Measurements from ENCODE around the gene NSG1. TPM values are rescaled to one million over a fixed set of nuclear protein-coding genes. Genes with fewer than 3 reads are reported as not detected.

Gene NSG1
- polyA plus RNA-seq, 2 of the 4 experiments (the other 2 are of a cell fraction): 0.26 to 0.34 TPM

DNA sequence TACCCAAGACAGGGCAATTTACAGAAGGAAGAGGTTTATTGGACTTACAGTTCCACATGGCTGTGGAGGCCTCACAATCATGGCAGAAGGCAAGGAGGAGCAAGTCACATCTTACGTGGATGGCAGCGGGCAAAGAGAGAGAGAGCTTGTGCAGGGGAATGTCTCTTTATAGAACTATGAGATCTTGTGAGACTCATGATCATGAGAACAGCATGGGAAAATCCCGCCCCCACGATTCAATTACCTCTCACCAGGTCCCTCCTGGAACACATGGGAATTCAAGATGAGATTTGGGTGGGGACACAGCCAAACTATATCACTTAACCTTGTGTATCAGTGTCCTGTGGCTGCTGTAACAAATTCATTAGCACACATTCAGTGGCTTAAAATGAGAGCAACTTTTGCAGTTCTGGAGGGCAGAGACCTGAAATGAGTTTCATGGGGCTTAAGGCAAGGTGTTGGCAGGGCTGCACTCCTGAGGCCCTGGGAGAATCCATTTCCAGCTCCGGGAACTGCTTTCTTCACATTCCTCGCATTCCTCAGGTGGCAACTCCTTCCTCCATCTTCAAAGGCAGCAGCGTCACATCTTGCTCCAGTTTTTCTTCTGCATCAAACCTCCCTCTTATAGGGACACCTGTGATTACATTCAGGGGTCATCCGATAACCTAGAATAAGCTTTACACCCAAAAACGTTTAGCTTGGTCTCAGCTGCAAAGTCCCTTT lies 22.3 kb upstream of the NSG1 start:
- no peak for DNase-seq (ENCODE audit: low read depth in 1 of 2, low spot score in 1 of 2)
- no peak for ATAC-seq
- FAIRE-seq: no peak
- TF ChIP-seq GATA3 (IDR thresholded peaks at IDR 0.05; ENCODE audit: borderline replicate concordance) (no peak), KDM1A (IDR thresholded peaks at IDR 0.05; ENCODE audit: low read depth) (no peak), POLR2AphosphoS2 (conservative IDR thresholded peaks at IDR 0.05; ENCODE audit: low read length) (no peak), RAD21 (conservative IDR thresholded peaks at IDR 0.05 in 1 of 2, IDR thresholded peaks at IDR 0.05 in 1 of 2) (no peak), HOXB5 (CRISPR knock-in tag; IDR thresholded peaks at IDR 0.05) (no peak), FOSB (CRISPR knock-in tag; IDR thresholded peaks at IDR 0.05) (no peak), CHD2 (IDR thresholded peaks at IDR 0.05; ENCODE audit: low read length, partially characterized antibody) (no peak), EHMT2 (IDR thresholded peaks at IDR 0.05; ENCODE audit: low read depth) (no peak), NR3C1 (IDR thresholded peaks at IDR 0.05) (no peak), ZC3H11A (IDR thresholded peaks at IDR 0.05) (no peak), TP53 (CRISPR knock-in tag; IDR thresholded peaks at IDR 0.05) (no peak), EP300 (IDR thresholded peaks at IDR 0.05) (no peak), HDAC2 (IDR thresholded peaks at IDR 0.05) (no peak), NFE2L2 (conservative IDR thresholded peaks at IDR 0.05; ENCODE audit: low read length) (no peak)
- TF ChIP-seq, protein P1, sequence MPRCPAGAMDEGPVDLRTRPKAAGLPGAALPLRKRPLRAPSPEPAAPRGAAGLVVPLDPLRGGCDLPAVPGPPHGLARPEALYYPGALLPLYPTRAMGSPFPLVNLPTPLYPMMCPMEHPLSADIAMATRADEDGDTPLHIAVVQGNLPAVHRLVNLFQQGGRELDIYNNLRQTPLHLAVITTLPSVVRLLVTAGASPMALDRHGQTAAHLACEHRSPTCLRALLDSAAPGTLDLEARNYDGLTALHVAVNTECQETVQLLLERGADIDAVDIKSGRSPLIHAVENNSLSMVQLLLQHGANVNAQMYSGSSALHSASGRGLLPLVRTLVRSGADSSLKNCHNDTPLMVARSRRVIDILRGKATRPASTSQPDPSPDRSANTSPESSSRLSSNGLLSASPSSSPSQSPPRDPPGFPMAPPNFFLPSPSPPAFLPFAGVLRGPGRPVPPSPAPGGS (IDR thresholded peaks at IDR 0.05): no peak
- TF ChIP-seq, protein P2, sequence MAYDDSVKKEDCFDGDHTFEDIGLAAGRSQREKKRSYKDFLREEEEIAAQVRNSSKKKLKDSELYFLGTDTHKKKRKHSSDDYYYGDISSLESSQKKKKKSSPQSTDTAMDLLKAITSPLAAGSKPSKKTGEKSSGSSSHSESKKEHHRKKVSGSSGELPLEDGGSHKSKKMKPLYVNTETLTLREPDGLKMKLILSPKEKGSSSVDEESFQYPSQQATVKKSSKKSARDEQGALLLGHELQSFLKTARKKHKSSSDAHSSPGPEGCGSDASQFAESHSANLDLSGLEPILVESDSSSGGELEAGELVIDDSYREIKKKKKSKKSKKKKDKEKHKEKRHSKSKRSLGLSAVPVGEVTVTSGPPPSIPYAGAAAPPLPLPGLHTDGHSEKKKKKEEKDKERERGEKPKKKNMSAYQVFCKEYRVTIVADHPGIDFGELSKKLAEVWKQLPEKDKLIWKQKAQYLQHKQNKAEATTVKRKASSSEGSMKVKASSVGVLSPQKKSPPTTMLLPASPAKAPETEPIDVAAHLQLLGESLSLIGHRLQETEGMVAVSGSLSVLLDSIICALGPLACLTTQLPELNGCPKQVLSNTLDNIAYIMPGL (CRISPR knock-in tag; IDR thresholded peaks at IDR 0.05; ENCODE audit: borderline replicate concordance): no peak
- TF ChIP-seq, protein P3, sequence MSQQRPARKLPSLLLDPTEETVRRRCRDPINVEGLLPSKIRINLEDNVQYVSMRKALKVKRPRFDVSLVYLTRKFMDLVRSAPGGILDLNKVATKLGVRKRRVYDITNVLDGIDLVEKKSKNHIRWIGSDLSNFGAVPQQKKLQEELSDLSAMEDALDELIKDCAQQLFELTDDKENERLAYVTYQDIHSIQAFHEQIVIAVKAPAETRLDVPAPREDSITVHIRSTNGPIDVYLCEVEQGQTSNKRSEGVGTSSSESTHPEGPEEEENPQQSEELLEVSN (IDR thresholded peaks at IDR 0.05; ENCODE audit: borderline replicate concordance, low read depth): no peak
- Histone ChIP-seq H3K4me1 (no peaks in the 10 kb centered on the region), H3K4me3 (no peak overlapping the region), H3K27ac (no peak overlapping the region), H3K9me3 (no peaks in the 10 kb centered on the region), H3K4me2 (no peak overlapping the region)
- ChIA-PET POLR2A (no interaction called here), CTCF (interaction anchor here (0.6 kb wide), 1 partner anchor 667 kb away, joined by 4 read pairs; no protein-coding TSS in a partner anchor)
- WGBS (ENCODE audit: missing lambda C conversion rate): 39% methylated on average over 7 of the region's 9 CpGs

DNA sequence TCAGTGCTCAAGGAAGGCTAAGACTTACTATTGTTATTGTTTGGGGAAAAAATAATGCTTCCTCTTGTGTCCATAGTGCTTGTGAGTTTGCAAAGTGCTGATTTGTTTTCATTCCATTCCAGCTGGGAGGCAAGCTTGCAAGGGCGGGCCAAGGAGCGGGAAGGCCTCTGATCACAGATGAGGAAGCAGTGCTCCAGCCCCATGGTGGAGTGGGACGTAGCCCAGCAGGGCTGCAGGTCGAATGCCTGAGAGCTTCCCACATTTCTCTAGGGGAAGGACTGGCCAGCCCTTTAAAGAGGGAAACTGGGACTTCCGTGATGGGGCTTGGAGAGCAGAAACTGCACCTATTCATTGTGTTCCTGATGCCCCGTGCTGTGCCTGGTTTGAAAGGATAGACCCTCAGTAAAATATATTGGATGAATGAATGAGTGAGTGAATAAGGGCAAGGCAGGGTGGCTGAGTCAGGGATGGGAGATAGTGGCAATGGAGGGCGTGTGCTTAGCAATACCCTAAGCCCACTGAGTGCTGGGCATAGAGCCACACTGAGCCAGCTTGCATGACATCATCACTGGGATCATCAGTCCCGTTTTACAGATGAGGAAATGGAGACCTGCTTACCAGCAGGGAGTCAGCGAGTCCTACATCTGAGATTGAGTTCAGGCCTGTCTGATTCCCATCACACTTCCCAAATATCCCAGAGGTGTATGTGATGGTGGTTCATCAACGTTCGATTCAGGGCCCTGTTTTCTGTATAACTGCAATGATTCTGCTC lies 17.9 kb upstream of the NSG1 start:
- Histone ChIP-seq H3K4me3 (no peak overlapping the region), H3K9me3 (no peaks in the 10 kb centered on the region), H3K27ac (no peak overlapping the region), H3K4me2 (no peak overlapping the region), H3K4me1 (no peaks in the 10 kb centered on the region)
- DNase-seq (ENCODE audit: low read depth in 1 of 2, low spot score in 1 of 2): no peak
- no peak for FAIRE-seq
- CTCF ChIA-PET: no interaction called here
- POLR2A ChIA-PET: no interaction called here
- TF ChIP-seq RFX5 (IDR thresholded peaks at IDR 0.05) (no peak), MYC (IDR thresholded peaks at IDR 0.05; ENCODE audit: borderline replicate concordance, low read length) (no peak), NFE2L2 (conservative IDR thresholded peaks at IDR 0.05; ENCODE audit: low read length) (no peak), ZNF302 (CRISPR knock-in tag; IDR thresholded peaks at IDR 0.05) (no peak), CHD2 (IDR thresholded peaks at IDR 0.05; ENCODE audit: low read length, partially characterized antibody) (no peak), ZSCAN20 (CRISPR knock-in tag; IDR thresholded peaks at IDR 0.05) (no peak), HDAC2 (IDR thresholded peaks at IDR 0.05) (no peak)
- TF ChIP-seq, protein P4, sequence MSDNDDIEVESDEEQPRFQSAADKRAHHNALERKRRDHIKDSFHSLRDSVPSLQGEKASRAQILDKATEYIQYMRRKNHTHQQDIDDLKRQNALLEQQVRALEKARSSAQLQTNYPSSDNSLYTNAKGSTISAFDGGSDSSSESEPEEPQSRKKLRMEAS (IDR thresholded peaks at IDR 0.05): no peak
- TF ChIP-seq, protein P1 (IDR thresholded peaks at IDR 0.05): no peak
- 41% methylated on average over 8 of the region's 11 CpGs for WGBS (ENCODE audit: missing lambda C conversion rate)
- ATAC-seq: no peak
